ENCODE results near the gene IL18RAP.

Gene IL18RAP

GRCh38 chr2:102422910-102423309 is at the start of gene IL18RAP:
Gene IL18RAP (plus strand): TSS chr2:102423160. CDS start chr2:102423278, 118 bp downstream.
- DNase-seq (ENCODE audit: extremely low read depth, low read depth) = no peak
- no peak for TF ChIP-seq CTCF (IDR thresholded peaks at IDR 0.05; ENCODE audit: low read depth, low read length)

- TF ChIP-seq CTCF (IDR thresholded peaks at IDR 0.05; ENCODE audit: low read depth, low read length) = no peak
- DNase-seq (ENCODE audit: extremely low read depth, low read depth) = no peak
These were observed 46.8 kb upstream of the IL18RAP start for GRCh38 chr2:102376052-102376591.

GRCh38 chr2:102383722-102384121 is 39.2 kb upstream of the IL18RAP start:
- no peak for TF ChIP-seq CTCF (IDR thresholded peaks at IDR 0.05; ENCODE audit: low read depth, low read length)
- DNase-seq (ENCODE audit: extremely low read depth, low read depth) = no peak

GRCh38 chr2:102385522-102385921 is 37.4 kb upstream of the IL18RAP start:
- no peak for DNase-seq (ENCODE audit: extremely low read depth, low read depth)
- TF ChIP-seq CTCF (IDR thresholded peaks at IDR 0.05; ENCODE audit: low read depth, low read length) = no peak

- TF ChIP-seq CTCF (IDR thresholded peaks at IDR 0.05; ENCODE audit: low read depth, low read length) = no peak
- no peak for DNase-seq (ENCODE audit: extremely low read depth, low read depth)
These were observed 37.0 kb upstream of the IL18RAP start for GRCh38 chr2:102386004-102386403.

GRCh38 chr2:102386867-102387541 is 36.0 kb upstream of the IL18RAP start:
- no peak for DNase-seq (ENCODE audit: extremely low read depth, low read depth)
- no peak for TF ChIP-seq CTCF (IDR thresholded peaks at IDR 0.05; ENCODE audit: low read depth, low read length)

GRCh38 chr2:102387763-102388546 is 35.0 kb upstream of the IL18RAP start:
- DNase-seq (ENCODE audit: extremely low read depth, low read depth) = no peak
- TF ChIP-seq CTCF (IDR thresholded peaks at IDR 0.05; ENCODE audit: low read depth, low read length) = no peak
